Left ventricle myocardium inferior (tissue), 1 donor: ENCODE measurements around the gene PIGZ. TPM values are rescaled to one million over a fixed set of nuclear protein-coding genes. Genes with fewer than 3 reads are reported as not detected.

ENCODE experiments used
- DNase-seq: peaks from one replicate; pipeline ENCODE4 v3.0.0-alpha.2; 2020
- H3K27ac ChIP-seq: fragments of 200-600 bp; replicated peaks from 2 replicates; pipeline ENCODE4 v1.8.0; 2021
- H3K27me3 ChIP-seq: fragments of 200-600 bp; 2 replicates; pipeline ENCODE4 v1.8.0; 2021; ENCODE audit warnings: low read depth
- H3K36me3 ChIP-seq: fragments of 200-600 bp; 2 replicates; pipeline ENCODE4 v1.8.0; 2021
- H3K4me1 ChIP-seq: fragments of 200-600 bp; 2 replicates; pipeline ENCODE4 v1.8.0; 2021
- H3K4me3 ChIP-seq: fragments of 200-600 bp; 2 replicates; pipeline ENCODE4 v1.8.0; 2021; ENCODE audit warnings: mild to moderate bottlenecking, moderate library complexity
- H3K9me3 ChIP-seq: fragments of 200-600 bp; replicated peaks from 2 replicates; pipeline ENCODE4 v1.8.0; 2021
- CTCF ChIP-seq: fragments of 200-600 bp; IDR thresholded peaks from 2 replicates; pipeline ENCODE4 v1.8.0; 2021; ENCODE audit warnings: antibody characterized with exemption, mild to moderate bottlenecking, borderline replicate concordance
- intact Hi-C: fragments of 100-400 bp; cut with micrococcal nuclease; formaldehyde crosslinking; loops from one replicate; pipeline ENCODE4 v1.11.0; 2022
- total RNA-seq: library from RNA; stranded (reverse); fragmentation: NEBNext Ultra II Directional; extraction: Animal tissue kit (Norgen Biotek cat#: 25700); gene quantifications from one replicate; pipeline ENCODE4 v1.2.1, GENCODE V29; 2021
- donor health status: DM: no; HTN: yes; CAD: no; lungs with severe emphysema.

The PIGZ gene
- total RNA-seq, 1 donor from 2014 or later: 3.7 TPM

GRCh38 chr3:196998966-196999760 lies 30.5 kb upstream of the PIGZ start:
- DNase-seq: peak; percentile 9
- Histone ChIP-seq H3K4me3 (no peak overlapping the region), H3K36me3 (no peaks in the 10 kb centered on the region), H3K9me3 (peaks cover 8% of the 10 kb centered on the region), H3K27me3 (no peaks in the 10 kb centered on the region), H3K4me1 (peaks cover 15% of the 10 kb centered on the region), H3K27ac (no peak overlapping the region)
- intact Hi-C loops: no loop called here
- TF ChIP-seq CTCF: no peak

GRCh38 chr3:196997311-196997710 lies 28.7 kb upstream of the PIGZ start:
- no peaks in the 10 kb centered on the region for H3K27me3 ChIP-seq
- DNase-seq: peak; percentile 2
- H3K9me3 ChIP-seq: peaks cover 8% of the 10 kb centered on the region
- peaks cover 4% of the 10 kb centered on the region for H3K4me1 ChIP-seq
- H3K36me3 ChIP-seq: no peaks in the 10 kb centered on the region
- no peak overlapping the region for H3K27ac ChIP-seq
- TF ChIP-seq CTCF: no peak
- H3K4me3 ChIP-seq: no peak overlapping the region
- intact Hi-C loops: no loop called here

- Histone ChIP-seq H3K4me1 (no peaks in the 10 kb centered on the region), H3K9me3 (peaks cover 8% of the 10 kb centered on the region), H3K36me3 (no peaks in the 10 kb centered on the region), H3K27ac (no peak overlapping the region), H3K4me3 (no peak overlapping the region), H3K27me3 (no peaks in the 10 kb centered on the region)
- no peak for TF ChIP-seq CTCF
- DNase-seq: peak; percentile 9
- intact Hi-C loops: no loop called here
These were observed 28.0 kb upstream of the PIGZ start for GRCh38 chr3:196996454-196997265.

GRCh38 chr3:196995646-196996355 lies 27.2 kb upstream of the PIGZ start:
- Histone ChIP-seq H3K27me3 (no peaks in the 10 kb centered on the region), H3K9me3 (peaks cover 8% of the 10 kb centered on the region), H3K36me3 (no peaks in the 10 kb centered on the region), H3K4me3 (no peak overlapping the region), H3K27ac (no peak overlapping the region), H3K4me1 (no peaks in the 10 kb centered on the region)
- DNase-seq: peak; percentile 2
- intact Hi-C loops: no loop called here
- no peak for TF ChIP-seq CTCF

- TF ChIP-seq CTCF: no peak
- no peak overlapping the region for H3K27ac ChIP-seq
- intact Hi-C loops: no loop called here
- no peak overlapping the region for H3K4me3 ChIP-seq
- no peaks in the 10 kb centered on the region for H3K27me3 ChIP-seq
- peaks cover 8% of the 10 kb centered on the region for H3K9me3 ChIP-seq
- DNase-seq: no peak
- H3K4me1 ChIP-seq: no peaks in the 10 kb centered on the region
- no peaks in the 10 kb centered on the region for H3K36me3 ChIP-seq
These were observed 26.4 kb upstream of the PIGZ start for GRCh38 chr3:196995027-196995426.
